ENCODE data around the gene BIN1.
"Not testable (repeated sequence)": the region's sequence is repeated elsewhere in the genome, so short reads cannot be mapped to it uniquely, and the experiment has no call there.

Gene BIN1

DNA sequence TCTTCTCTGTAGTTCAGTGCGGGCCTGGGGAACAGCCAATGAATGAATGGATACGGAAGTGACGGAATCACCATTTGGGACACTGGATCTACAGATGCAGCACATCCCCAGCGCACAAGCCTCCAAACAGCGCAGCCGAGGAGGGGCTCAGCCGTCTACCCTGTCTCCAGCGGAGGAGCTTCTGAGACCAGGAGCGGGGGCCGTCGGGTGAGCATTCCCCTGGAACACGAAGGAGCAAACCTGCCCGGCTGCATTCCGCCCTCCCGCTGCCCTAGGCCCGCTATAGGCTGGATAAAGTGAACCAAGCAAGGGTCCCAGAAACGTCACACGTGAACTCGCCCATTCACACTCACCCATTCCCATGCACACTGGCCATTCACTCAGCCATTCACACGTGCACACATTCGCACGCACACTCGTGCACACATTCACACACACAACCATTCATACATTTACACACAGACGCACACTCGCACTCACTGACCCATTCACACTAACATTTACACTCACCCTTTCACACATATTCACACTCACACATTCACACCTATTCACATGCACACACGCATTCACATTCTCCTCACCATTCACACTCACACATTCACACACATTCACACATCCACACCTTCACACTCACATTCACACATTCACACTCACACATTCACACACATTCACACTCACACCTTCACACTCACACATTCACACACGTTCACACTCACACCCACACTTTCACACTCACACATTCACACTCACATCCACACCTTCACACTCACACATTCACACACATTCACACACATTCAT lies 63.4 kb downstream of the BIN1 start:
- DNase-seq = no peak

DNA sequence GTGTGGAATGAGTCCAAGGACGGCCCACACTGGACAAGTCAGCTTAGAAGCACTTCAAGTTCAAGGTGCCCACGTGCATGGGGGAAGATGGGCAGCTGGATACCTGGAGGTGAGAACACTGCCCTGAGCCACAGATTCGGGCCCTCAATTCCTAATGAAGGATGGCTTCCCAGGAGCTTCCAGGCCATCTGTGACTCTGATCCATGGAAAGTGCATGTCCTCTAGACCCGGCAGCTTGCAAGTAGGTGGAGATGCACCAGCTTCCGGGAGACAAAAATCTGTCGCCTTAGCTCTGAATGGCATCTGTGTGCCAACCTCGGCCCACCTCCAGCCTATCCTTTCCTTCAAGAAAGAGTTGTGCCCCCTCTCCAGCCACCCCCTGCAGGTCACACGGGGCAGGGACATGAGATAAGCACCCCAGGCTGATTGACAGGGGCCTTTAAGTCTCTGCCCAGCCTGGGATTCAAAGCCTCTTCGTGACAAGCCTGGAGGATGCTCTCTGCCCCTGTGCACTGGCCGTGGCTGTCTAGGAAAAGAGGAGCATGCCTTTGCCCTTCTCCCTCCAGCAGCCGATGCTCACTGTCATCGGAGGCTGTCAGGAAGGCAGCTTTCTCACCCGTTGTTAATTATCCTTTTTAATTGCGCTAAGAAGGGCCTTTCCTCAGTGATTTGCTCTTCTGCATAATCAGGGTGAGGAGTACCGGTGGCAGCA lies 65.5 kb downstream of the BIN1 start:
- no peak for DNase-seq

GRCh38 chr2:127040169-127040568 lies 66.8 kb downstream of the BIN1 start:
- DNase-seq = no peak

DNA sequence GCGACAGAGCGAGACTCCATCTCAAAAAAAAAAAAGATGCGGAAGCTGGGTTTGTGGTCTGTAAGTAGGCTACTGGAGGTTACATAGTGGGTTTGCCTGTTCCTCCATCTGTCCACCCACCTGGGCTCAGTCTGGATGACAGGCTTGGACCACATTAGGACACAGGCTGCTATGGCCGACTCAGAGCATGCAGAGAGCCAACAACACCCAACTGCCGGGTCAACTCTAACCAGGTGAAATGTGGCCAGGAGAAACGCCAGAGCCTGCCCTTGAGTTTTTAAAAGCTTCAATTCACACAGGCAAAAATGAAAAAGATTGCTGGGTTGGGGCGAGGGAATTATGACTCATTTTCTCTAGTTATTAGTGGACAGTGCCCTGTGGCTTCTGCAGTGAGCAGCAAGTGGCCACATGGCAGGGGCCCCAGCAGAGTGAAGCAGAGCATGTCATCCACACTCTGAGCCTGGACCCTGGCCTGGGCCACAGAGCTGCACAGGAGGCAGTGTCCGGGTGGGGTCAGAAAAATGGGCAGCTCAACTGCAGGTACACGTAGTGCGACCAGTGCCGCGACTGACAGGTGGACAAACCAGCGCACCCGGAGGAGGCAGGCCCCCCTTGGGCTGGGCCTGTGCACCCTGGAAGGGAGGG lies 67.4 kb downstream of the BIN1 start:
- DNase-seq = no peak

- no peak for DNase-seq
These were observed 69.5 kb downstream of the BIN1 start for GRCh38 chr2:127037476-127037875.

- no peak for DNase-seq
These were observed 71.9 kb downstream of the BIN1 start for GRCh38 chr2:127034883-127035611.

DNA sequence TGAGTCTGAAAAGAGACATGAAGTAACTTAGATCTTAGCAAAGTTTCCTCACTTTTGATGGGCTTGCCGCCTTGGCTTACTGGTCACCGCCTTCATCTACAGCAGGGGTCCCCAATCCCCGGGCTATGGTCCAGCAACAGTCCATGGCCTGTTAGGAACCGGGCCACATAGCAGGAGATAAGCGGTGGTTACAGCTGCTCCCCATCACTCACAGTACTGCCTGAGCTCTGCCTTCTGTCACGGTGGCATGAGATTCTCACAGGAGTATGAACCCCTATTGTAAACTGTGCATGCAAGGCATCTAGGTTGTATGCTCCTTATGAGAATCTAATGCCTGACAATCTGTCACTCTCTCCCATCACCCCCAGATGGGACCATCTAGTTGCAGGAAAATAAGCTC lies 72.9 kb downstream of the BIN1 start:
- no peak for DNase-seq

GRCh38 chr2:127032621-127033020 lies 74.3 kb downstream of the BIN1 start:
- no peak for DNase-seq

DNA sequence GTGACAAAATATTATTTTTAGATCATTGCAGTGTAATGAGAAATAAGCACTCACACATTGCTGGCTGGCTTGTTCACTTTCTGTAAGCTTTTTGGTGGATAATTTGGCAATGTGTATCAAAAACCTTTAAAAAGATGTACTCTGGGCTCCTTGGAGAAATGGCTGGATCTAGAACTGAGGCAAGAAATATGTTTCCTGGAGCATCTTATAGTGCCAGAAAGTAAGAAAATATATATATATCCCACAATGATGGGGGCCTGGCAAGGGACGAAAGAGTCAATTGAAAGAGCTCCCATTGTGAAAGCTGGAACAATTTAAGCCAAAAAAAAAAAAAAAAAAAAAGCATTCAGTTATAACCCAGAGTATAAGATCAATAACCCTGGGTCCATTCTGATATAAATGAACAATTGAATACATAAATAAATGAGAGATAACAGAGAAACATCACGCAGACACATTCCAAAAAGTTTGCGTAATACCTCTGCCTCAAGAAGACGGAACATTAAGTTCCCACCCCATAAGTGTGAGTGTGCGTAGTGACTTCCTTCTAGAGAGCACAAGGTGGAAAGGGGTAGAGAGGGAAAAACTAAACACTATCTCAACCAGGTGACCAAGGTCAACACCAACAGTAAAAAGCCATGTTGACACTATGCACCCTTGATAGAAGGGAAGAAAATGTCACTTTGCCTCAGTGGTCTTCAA lies 77.5 kb downstream of the BIN1 start:
- no peak for DNase-seq

DNA sequence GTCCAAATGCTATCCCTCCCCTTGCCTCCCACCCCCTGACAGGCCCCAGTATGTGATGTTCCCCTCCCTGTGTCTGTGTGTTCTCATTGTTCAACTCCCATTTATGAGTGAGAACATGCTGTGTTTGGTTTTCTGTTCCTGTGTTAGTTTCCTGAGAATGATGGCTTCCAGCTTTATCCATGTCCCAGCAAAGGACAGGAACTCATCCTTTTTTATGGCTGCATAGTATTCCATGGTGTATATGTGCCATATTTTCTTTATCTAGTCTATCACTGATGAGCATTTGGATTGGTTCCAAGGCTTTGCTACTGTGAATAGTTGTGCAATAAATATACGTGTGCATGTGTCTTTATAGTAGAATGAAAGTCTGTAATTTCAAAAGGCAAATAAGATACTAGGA lies 78.2 kb downstream of the BIN1 start:
- not testable (repeated sequence) for DNase-seq

GRCh38 chr2:127027715-127028114 lies 79.2 kb downstream of the BIN1 start:
- DNase-seq = no peak

GRCh38 chr2:127025359-127026166 lies 81.4 kb downstream of the BIN1 start:
- DNase-seq = no peak

- DNase-seq = no peak
These were observed 82.1 kb downstream of the BIN1 start for GRCh38 chr2:127024769-127025358.

DNA sequence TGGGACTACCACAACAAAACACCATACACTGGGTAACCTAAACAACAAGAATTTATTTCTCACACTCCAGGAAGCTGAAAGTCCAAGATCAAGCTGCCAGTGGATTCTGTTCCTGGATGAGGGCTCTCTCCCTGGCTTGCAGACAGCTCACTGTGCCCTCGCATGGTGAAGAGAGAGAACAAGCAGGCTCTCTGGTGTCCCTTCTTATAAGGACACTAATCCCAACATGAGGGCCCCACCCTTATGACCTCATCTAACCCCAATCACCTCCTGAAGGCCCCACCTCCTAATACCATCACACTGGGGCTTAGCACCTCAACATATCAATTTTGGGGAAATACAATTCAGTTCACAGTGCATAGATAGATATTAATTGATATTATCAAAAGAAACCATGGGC lies 83.5 kb downstream of the BIN1 start:
- no peak for DNase-seq

DNA sequence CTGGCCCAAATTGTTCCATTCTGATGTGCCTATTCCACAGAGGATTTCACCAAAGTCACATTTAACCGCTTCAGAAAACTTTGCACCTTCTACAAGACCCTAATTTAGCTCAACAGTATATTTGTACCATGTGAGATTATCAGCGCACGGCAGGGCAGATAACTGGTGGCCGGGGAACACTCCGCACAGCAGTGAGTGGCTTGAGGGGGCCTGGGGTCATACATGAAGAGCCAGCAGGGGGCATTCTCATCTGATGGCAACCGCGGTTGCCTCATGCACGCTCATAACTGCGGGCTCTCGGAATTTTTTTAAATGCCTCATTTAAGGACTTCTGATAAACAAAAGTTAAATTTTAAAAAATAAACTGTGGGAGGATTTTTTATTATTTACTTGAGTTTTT lies 84.1 kb downstream of the BIN1 start:
- DNase-seq = no peak

DNA sequence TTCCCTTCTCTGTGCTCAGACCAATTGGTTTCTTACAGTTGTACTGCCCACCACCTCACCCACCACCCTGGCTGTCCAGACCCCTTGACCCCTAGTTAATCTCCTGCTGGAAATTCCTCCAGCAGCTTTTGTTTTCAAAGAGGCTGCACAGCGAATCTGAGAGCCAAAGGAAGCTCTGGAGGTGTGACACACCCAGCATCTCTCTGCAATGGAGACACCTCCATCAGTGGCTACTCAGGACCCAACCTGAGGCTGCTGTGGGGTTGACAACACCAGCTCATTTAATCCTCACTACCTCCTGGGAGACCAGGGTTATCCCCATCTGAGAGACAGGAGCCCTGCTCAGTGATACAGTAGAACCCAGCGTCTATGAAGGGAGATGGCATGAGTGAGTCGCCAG lies 86.4 kb downstream of the BIN1 start:
- DNase-seq = no peak

- DNase-seq = no peak
These were observed 89.4 kb downstream of the BIN1 start for GRCh38 chr2:127017548-127017947.

DNA sequence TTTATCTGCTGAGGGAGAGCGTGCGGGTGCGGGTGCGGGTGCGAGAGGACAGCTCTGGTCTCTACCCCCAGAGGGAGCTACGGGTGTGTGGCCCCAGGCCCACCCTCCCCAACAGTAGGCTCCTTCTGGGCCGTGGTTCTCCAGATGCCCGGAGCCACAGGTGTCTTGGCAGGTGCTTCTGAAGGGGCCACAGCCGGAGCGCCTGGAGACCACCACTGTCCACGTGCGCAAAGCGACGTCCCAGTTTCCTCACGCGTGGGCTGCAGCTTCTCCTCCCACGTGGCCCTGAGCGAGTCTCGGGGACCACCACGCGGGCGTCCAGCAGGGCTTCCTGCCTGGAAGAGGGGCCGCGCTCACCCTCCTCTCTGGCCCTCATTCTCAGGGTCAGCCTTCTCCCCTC lies 90.6 kb downstream of the BIN1 start:
- no peak for DNase-seq

GRCh38 chr2:127015106-127015910 lies 91.6 kb downstream of the BIN1 start:
- no peak for DNase-seq

- peak; percentile 1 to 42 for DNase-seq
These were observed 92.3 kb downstream of the BIN1 start for GRCh38 chr2:127014630-127015029.

DNA sequence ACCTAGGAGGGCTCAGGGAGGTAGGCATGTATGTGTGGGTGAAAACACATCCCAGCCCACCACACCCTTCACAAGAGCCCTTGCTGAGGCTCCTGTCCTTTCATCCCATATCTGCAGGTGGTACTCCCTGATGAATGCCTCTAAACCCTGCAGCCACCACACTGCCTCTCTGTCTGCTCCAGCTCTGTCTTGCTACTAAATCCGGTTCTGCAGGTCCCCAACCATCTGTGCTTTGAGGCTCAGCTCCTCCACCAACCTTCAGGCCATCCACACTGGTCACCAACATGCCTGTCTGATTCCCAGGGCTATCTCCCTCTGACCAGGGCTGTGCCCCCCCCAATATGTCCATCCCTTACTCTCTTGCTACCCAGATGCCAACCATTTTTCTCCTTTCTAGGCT lies 92.7 kb downstream of the BIN1 start:
- no peak for DNase-seq
